HG02798 (cell line): ENCODE results near the gene TMEM51.
"Not testable (repeated sequence)": the region's sequence is repeated elsewhere in the genome, so short reads cannot be mapped to it uniquely, and the experiment has no call there.

Experiments
- ATAC-seq: cut with Tn5 transposase; IDR thresholded peaks from one replicate; pipeline ENCODE4 v1.9.1; 2021; ENCODE audit warnings: mild to moderate bottlenecking; ENCODE audit not compliant: unreplicated experiment, poor library complexity

Gene TMEM51

GRCh38 chr1:15175324-15176094 is 22.0 kb downstream of the TMEM51 start:
- ATAC-seq = not testable (repeated sequence)

- ATAC-seq = no peak
Measured at GRCh38 chr1:15176120-15176519, 22.6 kb downstream of the TMEM51 start.

- ATAC-seq = no peak
Measured at GRCh38 chr1:15176898-15177665, 23.5 kb downstream of the TMEM51 start.

GRCh38 chr1:15177710-15178166 is 24.2 kb downstream of the TMEM51 start:
- no peak for ATAC-seq

- no peak for ATAC-seq
Measured at GRCh38 chr1:15178571-15179484, 25.3 kb downstream of the TMEM51 start.

GRCh38 chr1:15179485-15179883 is 25.9 kb downstream of the TMEM51 start:
- ATAC-seq = no peak

GRCh38 chr1:15180189-15180588 is 26.6 kb downstream of the TMEM51 start:
- no peak for ATAC-seq

GRCh38 chr1:15180945-15181523 is 27.5 kb downstream of the TMEM51 start:
- ATAC-seq = no peak

- no peak for ATAC-seq
Measured at GRCh38 chr1:15181564-15181963, 28.0 kb downstream of the TMEM51 start.

- ATAC-seq = no peak
Measured at GRCh38 chr1:15184436-15185241, 31.1 kb downstream of the TMEM51 start.

- ATAC-seq = no peak
Measured at GRCh38 chr1:15185617-15186016, 32.1 kb downstream of the TMEM51 start.

GRCh38 chr1:15186073-15186845 is 32.7 kb downstream of the TMEM51 start:
- no peak for ATAC-seq

GRCh38 chr1:15186846-15187151 is 33.3 kb downstream of the TMEM51 start:
- no peak for ATAC-seq

- ATAC-seq = no peak
Measured at GRCh38 chr1:15187175-15188129, 33.9 kb downstream of the TMEM51 start.

- ATAC-seq = no peak
Measured at GRCh38 chr1:15188130-15188524, 34.6 kb downstream of the TMEM51 start.

- ATAC-seq = no peak
Measured at GRCh38 chr1:15188678-15189077, 35.1 kb downstream of the TMEM51 start.

- no peak for ATAC-seq
Measured at GRCh38 chr1:15189692-15190370, 36.3 kb downstream of the TMEM51 start.
